ENCODE results near the gene SNORC. TPM values are rescaled to one million over a fixed set of nuclear protein-coding genes. Genes with fewer than 3 reads are reported as not detected.

The SNORC gene
- polyA plus RNA-seq, 1 of the 3 experiments (the other 2 are of a cell fraction): 1.2 TPM

GRCh38 chr2:232900811-232901735 is 31.0 kb downstream of the SNORC start (continued):
- TF ChIP-seq, protein P1, sequence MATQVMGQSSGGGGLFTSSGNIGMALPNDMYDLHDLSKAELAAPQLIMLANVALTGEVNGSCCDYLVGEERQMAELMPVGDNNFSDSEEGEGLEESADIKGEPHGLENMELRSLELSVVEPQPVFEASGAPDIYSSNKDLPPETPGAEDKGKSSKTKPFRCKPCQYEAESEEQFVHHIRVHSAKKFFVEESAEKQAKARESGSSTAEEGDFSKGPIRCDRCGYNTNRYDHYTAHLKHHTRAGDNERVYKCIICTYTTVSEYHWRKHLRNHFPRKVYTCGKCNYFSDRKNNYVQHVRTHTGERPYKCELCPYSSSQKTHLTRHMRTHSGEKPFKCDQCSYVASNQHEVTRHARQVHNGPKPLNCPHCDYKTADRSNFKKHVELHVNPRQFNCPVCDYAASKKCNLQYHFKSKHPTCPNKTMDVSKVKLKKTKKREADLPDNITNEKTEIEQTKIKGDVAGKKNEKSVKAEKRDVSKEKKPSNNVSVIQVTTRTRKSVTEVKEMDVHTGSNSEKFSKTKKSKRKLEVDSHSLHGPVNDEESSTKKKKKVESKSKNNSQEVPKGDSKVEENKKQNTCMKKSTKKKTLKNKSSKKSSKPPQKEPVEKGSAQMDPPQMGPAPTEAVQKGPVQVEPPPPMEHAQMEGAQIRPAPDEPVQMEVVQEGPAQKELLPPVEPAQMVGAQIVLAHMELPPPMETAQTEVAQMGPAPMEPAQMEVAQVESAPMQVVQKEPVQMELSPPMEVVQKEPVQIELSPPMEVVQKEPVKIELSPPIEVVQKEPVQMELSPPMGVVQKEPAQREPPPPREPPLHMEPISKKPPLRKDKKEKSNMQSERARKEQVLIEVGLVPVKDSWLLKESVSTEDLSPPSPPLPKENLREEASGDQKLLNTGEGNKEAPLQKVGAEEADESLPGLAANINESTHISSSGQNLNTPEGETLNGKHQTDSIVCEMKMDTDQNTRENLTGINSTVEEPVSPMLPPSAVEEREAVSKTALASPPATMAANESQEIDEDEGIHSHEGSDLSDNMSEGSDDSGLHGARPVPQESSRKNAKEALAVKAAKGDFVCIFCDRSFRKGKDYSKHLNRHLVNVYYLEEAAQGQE (IDR thresholded peaks at IDR 0.05; ENCODE audit: low read depth, low read length): no peak
- no peak for TF ChIP-seq SMC3 (IDR thresholded peaks at IDR 0.05; ENCODE audit: low read depth, low read length)
- no peak for TF ChIP-seq RFX5 (IDR thresholded peaks at IDR 0.05; ENCODE audit: low read length)
- no peak for TF ChIP-seq FOXM1 (IDR thresholded peaks at IDR 0.05; ENCODE audit: low read depth)
- TF ChIP-seq, protein P2, sequence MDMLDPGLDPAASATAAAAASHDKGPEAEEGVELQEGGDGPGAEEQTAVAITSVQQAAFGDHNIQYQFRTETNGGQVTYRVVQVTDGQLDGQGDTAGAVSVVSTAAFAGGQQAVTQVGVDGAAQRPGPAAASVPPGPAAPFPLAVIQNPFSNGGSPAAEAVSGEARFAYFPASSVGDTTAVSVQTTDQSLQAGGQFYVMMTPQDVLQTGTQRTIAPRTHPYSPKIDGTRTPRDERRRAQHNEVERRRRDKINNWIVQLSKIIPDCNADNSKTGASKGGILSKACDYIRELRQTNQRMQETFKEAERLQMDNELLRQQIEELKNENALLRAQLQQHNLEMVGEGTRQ (IDR thresholded peaks at IDR 0.05; ENCODE audit: borderline replicate concordance, low read depth, low read length): no peak
- no peak for TF ChIP-seq USF1 (IDR thresholded peaks at IDR 0.05; ENCODE audit: borderline replicate concordance, low read depth)
- TF ChIP-seq GABPA (IDR thresholded peaks at IDR 0.05; ENCODE audit: low read depth): no peak
- no peak for TF ChIP-seq MXI1 (IDR thresholded peaks at IDR 0.05; ENCODE audit: low read depth, low read length)

DNA sequence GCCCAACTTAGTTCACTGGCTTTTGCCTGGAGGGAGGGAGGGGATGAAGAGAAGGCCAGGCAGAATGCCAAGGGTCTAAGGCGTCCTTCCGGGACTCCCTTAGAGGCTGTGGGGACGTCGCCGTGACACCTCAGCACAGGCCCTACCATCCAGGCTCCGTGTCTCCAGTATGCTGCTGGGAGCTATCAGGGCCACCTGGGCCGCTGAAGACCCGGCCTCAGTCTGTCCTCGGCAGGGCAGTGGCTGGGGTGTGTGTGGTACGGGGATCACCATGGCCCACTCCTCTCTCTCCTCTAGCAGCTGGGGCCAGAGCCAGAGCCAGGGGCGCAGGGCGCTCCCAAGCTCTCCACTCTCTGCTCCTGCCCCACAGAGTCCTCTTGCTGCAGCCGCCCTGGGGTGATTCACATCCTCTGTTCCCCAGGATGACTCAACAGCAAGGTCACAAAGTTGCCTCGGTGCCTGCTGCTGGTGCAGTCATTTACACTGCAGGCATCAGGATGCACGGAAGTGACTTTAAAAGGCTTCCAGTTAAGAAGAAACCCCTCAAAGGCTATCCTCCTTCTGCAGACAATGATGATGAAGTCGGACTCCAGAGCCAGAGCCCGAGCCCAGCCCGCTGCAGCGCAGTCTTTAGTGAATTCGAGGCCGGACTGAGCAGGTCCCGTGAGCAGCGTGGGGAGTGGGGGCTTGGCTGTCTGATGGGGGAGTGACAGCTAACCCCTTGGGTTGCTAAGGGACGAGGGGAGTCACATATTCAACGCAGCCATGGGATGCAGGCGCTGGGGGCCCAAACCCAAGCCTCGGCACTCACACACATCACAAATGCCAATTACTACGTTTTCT is 31.9 kb downstream of the SNORC start:
- Histone ChIP-seq H3K27ac (ENCODE audit: low read depth in 2 of 2, low read length in 1 of 2) (peak overlapping the region in 1 of 2 experiments; percentile 70; a peak in 2 of 4 replicates), H3K9ac (peak overlapping the region; percentile 48; the same call in 1 of the 2 replicates), H3K4me2 (peak overlapping the region; percentile 70), H3K79me2 (ENCODE audit: insufficient read depth) (no peaks in the 10 kb centered on the region), H3K4me1 (ENCODE audit: control insufficient read depth in 1 of 2, insufficient read depth in 2 of 2, low read depth in 1 of 2, low read length in 1 of 2) (peaks cover 0 to 12% of the 10 kb centered on the region in 2 experiments; a peak in 3 of 4 replicates), H3K4me3 (ENCODE audit: low read depth in 2 of 2, low read length in 1 of 2) (no peak overlapping the region), H4K20me1 (ENCODE audit: insufficient read depth) (no peaks in the 10 kb centered on the region), H3K9me3 (no peaks in the 10 kb centered on the region), H3K36me3 (replicated peaks in 1 of 2; ENCODE audit: control insufficient read depth in 1 of 2, insufficient read depth in 2 of 2, low read length in 1 of 2) (no peaks in the 10 kb centered on the region), H3F3A (replicated peaks; ENCODE audit: insufficient read depth) (peaks cover 3% of the 10 kb centered on the region), H3K9me2 (no peaks in the 10 kb centered on the region), H3K27me3 (ENCODE audit: insufficient read depth) (no peaks in the 10 kb centered on the region), H2AFZ (ENCODE audit: low read depth) (peak overlapping the region; percentile 74; the same call in 1 of the 2 replicates)
- CTCF ChIA-PET: no interaction called here
- POLR2A ChIA-PET: no interaction called here
- 46% methylated on average over 19 of the region's 28 CpGs for WGBS (ENCODE audit: low lambda C conversion rate)
- peak; percentile 48 for DNase-seq
- TF ChIP-seq RAD21 (IDR thresholded peaks at IDR 0.05; ENCODE audit: low read length) (no peak), NFIC (IDR thresholded peaks at IDR 0.05; ENCODE audit: borderline replicate concordance) (peak; percentile 53; the same call in 1 of the 2 replicates), FOXJ3 (CRISPR knock-in tag; IDR thresholded peaks at IDR 0.05) (no peak), RXRA (IDR thresholded peaks at IDR 0.05; ENCODE audit: borderline replicate concordance, low read depth) (peak; percentile 80; the same call in 1 of the 2 replicates), ZBTB33 (IDR thresholded peaks at IDR 0.05; ENCODE audit: borderline replicate concordance, low read depth) (no peak), YY1 (IDR thresholded peaks at IDR 0.05; ENCODE audit: low read depth) (no peak), FOSL2 (IDR thresholded peaks at IDR 0.05; ENCODE audit: borderline replicate concordance, low read depth) (peak; percentile 99), CHD2 (IDR thresholded peaks at IDR 0.05; ENCODE audit: low read length, partially characterized antibody) (no peak)
- TF ChIP-seq, protein P3, sequence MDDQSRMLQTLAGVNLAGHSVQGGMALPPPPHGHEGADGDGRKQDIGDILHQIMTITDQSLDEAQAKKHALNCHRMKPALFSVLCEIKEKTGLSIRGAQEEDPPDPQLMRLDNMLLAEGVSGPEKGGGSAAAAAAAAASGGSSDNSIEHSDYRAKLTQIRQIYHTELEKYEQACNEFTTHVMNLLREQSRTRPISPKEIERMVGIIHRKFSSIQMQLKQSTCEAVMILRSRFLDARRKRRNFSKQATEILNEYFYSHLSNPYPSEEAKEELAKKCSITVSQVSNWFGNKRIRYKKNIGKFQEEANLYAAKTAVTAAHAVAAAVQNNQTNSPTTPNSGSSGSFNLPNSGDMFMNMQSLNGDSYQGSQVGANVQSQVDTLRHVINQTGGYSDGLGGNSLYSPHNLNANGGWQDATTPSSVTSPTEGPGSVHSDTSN (IDR thresholded peaks at IDR 0.05): peak; percentile 39; the same call in 1 of the 2 replicates
- TF ChIP-seq, protein P4, sequence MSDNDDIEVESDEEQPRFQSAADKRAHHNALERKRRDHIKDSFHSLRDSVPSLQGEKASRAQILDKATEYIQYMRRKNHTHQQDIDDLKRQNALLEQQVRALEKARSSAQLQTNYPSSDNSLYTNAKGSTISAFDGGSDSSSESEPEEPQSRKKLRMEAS (IDR thresholded peaks at IDR 0.05; ENCODE audit: low read depth): peak; percentile 66; the same call in 1 of the 2 replicates
